ENCODE data around the gene MACF1.

GRCh38 chr1:39473324-39473723 lies 268.8 kb downstream of the MACF1 start:
- TF ChIP-seq EZH2 (IDR thresholded peaks at IDR 0.05) (no peak), CTCF (IDR thresholded peaks at IDR 0.05) (no peak), EZH2phosphoT487 (IDR thresholded peaks at IDR 0.05) (no peak)

All from neural progenitor cell (in vitro differentiated cells).